OCI-LY3 (cell line): ENCODE data around the gene SLC39A12.

Experiments used
- CTCF ChIP-seq: fragments of 200-600, 300-600 bp; sonication (generic); IDR thresholded peaks from 2 replicates; pipeline ENCODE4 v1.5.1; 2014; ENCODE audit warnings: antibody characterized with exemption, low read length, low read depth
- EZH2phosphoT487 ChIP-seq: fragments of 200-600 bp; shearing (Covaris generic); IDR thresholded peaks from 2 replicates; pipeline ENCODE4 v1.6.1; 2018; ENCODE audit warnings: antibody characterized with exemption, mixed run types, low read depth

- TF ChIP-seq CTCF = no peak
- no peak for TF ChIP-seq EZH2phosphoT487
Observed at GRCh38 chr10:17965649-17966235, 14.0 kb downstream of the SLC39A12 start.
